ENCODE data around the gene MPP4. TPM values are rescaled to one million over a fixed set of nuclear protein-coding genes. Genes with fewer than 3 reads are reported as not detected.

MPP4 gene
- total RNA-seq, 1 experiment from 2014 or later = not detected

DNA sequence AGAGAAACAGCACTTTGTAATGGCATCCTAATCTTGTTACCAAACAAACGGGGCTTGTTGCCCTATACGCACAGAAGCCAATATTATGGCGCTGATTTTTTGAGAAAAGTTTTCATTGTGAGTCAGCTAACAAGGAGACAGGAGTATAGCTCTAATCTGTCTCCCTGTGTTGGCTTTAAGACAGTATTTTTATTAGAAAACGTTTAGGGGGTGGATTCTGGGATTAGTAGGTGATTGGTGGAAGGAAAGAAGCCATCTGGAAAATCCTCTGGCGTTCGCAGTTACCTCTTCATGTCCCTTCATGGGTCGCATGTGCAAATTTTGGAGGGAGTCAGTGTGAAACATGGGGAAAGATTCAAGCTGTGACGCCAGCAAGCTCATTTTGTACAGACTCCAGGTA lies 54.4 kb downstream of the MPP4 start:
- H3K4ac ChIP-seq (ENCODE audit: low read depth, low read length) = no peak overlapping the region
- H3K27me3 ChIP-seq (ENCODE audit: insufficient read depth, low read length) = no peaks in the 10 kb centered on the region
- H2BK20ac ChIP-seq (ENCODE audit: low read depth, low read length, poor library complexity, severe bottlenecking) = no peak overlapping the region
- peak overlapping the region; percentile 90 to 97 for H3K4me3 Mint-ChIP-seq
- no peak overlapping the region for H2AK5ac ChIP-seq (ENCODE audit: insufficient read length, low read length)
- H3K36me3 Mint-ChIP-seq (ENCODE audit: insufficient read depth in 1 of 3, low read depth in 3 of 3) = no peaks in the 10 kb centered on the region; a peak in 1 of 7 replicates
- H2AFZ ChIP-seq (ENCODE audit: low read length) = no peak overlapping the region
- no peak overlapping the region for H3K9ac ChIP-seq (ENCODE audit: extremely low read depth, insufficient read length, low read length)
- no peaks in the 10 kb centered on the region for H3K23me2 ChIP-seq (ENCODE audit: insufficient read length, low read depth, low read length, poor library complexity, severe bottlenecking)
- H3K23ac ChIP-seq (ENCODE audit: insufficient read length, low read depth, low read length) = no peak overlapping the region
- TF ChIP-seq, protein P1, sequence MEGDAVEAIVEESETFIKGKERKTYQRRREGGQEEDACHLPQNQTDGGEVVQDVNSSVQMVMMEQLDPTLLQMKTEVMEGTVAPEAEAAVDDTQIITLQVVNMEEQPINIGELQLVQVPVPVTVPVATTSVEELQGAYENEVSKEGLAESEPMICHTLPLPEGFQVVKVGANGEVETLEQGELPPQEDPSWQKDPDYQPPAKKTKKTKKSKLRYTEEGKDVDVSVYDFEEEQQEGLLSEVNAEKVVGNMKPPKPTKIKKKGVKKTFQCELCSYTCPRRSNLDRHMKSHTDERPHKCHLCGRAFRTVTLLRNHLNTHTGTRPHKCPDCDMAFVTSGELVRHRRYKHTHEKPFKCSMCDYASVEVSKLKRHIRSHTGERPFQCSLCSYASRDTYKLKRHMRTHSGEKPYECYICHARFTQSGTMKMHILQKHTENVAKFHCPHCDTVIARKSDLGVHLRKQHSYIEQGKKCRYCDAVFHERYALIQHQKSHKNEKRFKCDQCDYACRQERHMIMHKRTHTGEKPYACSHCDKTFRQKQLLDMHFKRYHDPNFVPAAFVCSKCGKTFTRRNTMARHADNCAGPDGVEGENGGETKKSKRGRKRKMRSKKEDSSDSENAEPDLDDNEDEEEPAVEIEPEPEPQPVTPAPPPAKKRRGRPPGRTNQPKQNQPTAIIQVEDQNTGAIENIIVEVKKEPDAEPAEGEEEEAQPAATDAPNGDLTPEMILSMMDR (conservative IDR thresholded peaks at IDR 0.05) = no peak
- no peaks in the 10 kb centered on the region for H3K79me1 ChIP-seq (ENCODE audit: insufficient read depth, low read depth, low read length, poor library complexity, severe bottlenecking)
- H3K79me2 ChIP-seq (ENCODE audit: insufficient read depth, low read length) = no peaks in the 10 kb centered on the region
- no peak overlapping the region for H2BK12ac ChIP-seq (ENCODE audit: insufficient read length, low read depth, low read length)
- no peaks in the 10 kb centered on the region for H4K20me1 ChIP-seq (ENCODE audit: control insufficient read depth, insufficient read depth, insufficient read length)
- WGBS (ENCODE audit: extremely low coverage, insufficient read length, low lambda C conversion rate) = no CpG with 5 or more reads among the region's 8 CpGs
- no peak overlapping the region for H3T11ph ChIP-seq (ENCODE audit: low read length)
- no peak overlapping the region for H3K56ac ChIP-seq (ENCODE audit: insufficient read length, low read depth, low read length)
- H3K27ac Mint-ChIP-seq = no peak overlapping the region
- DNase-seq = no peak
- H3K27ac ChIP-seq (ENCODE audit: insufficient read length, low read depth, low read length) = no peak overlapping the region
- H4K8ac ChIP-seq (replicated peaks; ENCODE audit: insufficient read length, low read depth, low read length) = no peak overlapping the region
- H3K4me2 ChIP-seq (ENCODE audit: insufficient read depth, insufficient read length, low read length) = no peak overlapping the region
- H4K91ac ChIP-seq (ENCODE audit: insufficient read length, low read depth, low read length) = no peak overlapping the region
- no peaks in the 10 kb centered on the region for H3K4me1 ChIP-seq (ENCODE audit: insufficient read depth, low read length)
- peaks cover 16 to 18% of the 10 kb centered on the region in 2 experiments for H3K4me1 Mint-ChIP-seq
- H2BK15ac ChIP-seq (ENCODE audit: low read depth, low read length) = no peak overlapping the region
- no peak overlapping the region for H3K14ac ChIP-seq (ENCODE audit: insufficient read depth, low read length)
- no peak overlapping the region for H4K5ac ChIP-seq (ENCODE audit: insufficient read length, low read depth, low read length)
- no peak overlapping the region for H3K18ac ChIP-seq (ENCODE audit: insufficient read length, low read depth, low read length)
- H3K27me3 Mint-ChIP-seq (ENCODE audit: low read depth) = no peaks in the 10 kb centered on the region; the same call in 1 of the 2 replicates
- no peaks in the 10 kb centered on the region for H3K9me3 Mint-ChIP-seq
- H3K9me3 ChIP-seq (ENCODE audit: control insufficient read depth, low read depth, low read length) = no peaks in the 10 kb centered on the region
- H2BK5ac ChIP-seq (ENCODE audit: insufficient read length, low read length) = no peak overlapping the region
- no peak overlapping the region for H2BK120ac ChIP-seq (ENCODE audit: low read depth, low read length, poor library complexity, severe bottlenecking)
